ENCODE data around the gene MKRN2OS. TPM values are rescaled to one million over a fixed set of nuclear protein-coding genes. Genes with fewer than 3 reads are reported as not detected.

MKRN2OS gene
- total and polyA plus RNA-seq, 4 donors = 0.06 to 0.42 (median 0.17) TPM

DNA sequence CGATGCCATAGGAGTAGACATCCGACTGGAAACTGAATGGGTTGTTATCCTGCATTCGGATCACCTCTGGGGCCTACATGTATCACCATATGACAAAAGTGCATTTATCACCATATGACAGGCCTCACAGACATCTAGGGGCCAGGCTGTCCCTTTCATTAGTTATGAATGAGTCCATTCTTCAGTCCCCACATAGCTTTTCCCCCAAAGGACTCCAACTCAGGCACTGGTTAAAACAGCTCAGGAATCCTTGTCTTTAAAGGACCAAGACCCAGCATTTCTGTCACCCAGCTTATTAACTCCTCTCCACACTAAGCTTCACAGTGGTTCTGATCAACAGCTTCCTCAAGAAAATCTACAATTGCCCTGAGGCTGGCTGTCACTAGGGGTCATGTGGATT, 39.9 kb upstream of the MKRN2OS start:
- WGBS = 91% methylated on average over 3 of the region's 3 CpGs
- Histone ChIP-seq H3K4me3 (ENCODE audit: low read depth in 1 of 3, low read length in 3 of 3) (no peak overlapping the region), H3K27ac (ENCODE audit: low read depth in 1 of 2, low read length in 2 of 2) (no peak overlapping the region), H3K9ac (ENCODE audit: low read depth in 1 of 2, low read length in 2 of 2) (no peak overlapping the region), H3K27me3 (ENCODE audit: control insufficient read depth in 4 of 4, insufficient read depth in 4 of 4, low read length in 3 of 4) (no peaks in the 10 kb centered on the region), H3K4me1 (ENCODE audit: control insufficient read depth in 4 of 4, insufficient read depth in 4 of 4, low read length in 3 of 4) (peaks cover 0 to 8% (median 4%) of the 10 kb centered on the region in 4 donors), H3K9me3 (ENCODE audit: control insufficient read depth in 4 of 4, low read length in 3 of 4) (no peaks in the 10 kb centered on the region), H3K36me3 (ENCODE audit: control insufficient read depth in 4 of 4, insufficient read depth in 3 of 4, low read depth in 1 of 4, low read length in 3 of 4) (peaks cover 14 to 81% (median 58%) of the 10 kb centered on the region in 4 donors)
- no peak for DNase-seq (ENCODE audit: low spot score)
- TF ChIP-seq YY1 (IDR thresholded peaks at IDR 0.05) (no peak), FOXA1 (IDR thresholded peaks at IDR 0.05) (no peak), FOXA2 (IDR thresholded peaks at IDR 0.05) (no peak), RXRA (IDR thresholded peaks at IDR 0.05) (no peak), HNF4G (IDR thresholded peaks at IDR 0.05) (no peak), GABPA (IDR thresholded peaks at IDR 0.05 in 1 of 2, conservative IDR thresholded peaks at IDR 0.05 in 1 of 2) (no peak)
- TF ChIP-seq, protein P1, sequence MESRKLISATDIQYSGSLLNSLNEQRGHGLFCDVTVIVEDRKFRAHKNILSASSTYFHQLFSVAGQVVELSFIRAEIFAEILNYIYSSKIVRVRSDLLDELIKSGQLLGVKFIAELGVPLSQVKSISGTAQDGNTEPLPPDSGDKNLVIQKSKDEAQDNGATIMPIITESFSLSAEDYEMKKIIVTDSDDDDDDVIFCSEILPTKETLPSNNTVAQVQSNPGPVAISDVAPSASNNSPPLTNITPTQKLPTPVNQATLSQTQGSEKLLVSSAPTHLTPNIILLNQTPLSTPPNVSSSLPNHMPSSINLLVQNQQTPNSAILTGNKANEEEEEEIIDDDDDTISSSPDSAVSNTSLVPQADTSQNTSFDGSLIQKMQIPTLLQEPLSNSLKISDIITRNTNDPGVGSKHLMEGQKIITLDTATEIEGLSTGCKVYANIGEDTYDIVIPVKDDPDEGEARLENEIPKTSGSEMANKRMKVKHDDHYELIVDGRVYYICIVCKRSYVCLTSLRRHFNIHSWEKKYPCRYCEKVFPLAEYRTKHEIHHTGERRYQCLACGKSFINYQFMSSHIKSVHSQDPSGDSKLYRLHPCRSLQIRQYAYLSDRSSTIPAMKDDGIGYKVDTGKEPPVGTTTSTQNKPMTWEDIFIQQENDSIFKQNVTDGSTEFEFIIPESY (IDR thresholded peaks at IDR 0.05) = no peak
- TF ChIP-seq, protein P2, sequence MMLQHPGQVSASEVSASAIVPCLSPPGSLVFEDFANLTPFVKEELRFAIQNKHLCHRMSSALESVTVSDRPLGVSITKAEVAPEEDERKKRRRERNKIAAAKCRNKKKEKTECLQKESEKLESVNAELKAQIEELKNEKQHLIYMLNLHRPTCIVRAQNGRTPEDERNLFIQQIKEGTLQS (IDR thresholded peaks at IDR 0.05) = no peak

DNA sequence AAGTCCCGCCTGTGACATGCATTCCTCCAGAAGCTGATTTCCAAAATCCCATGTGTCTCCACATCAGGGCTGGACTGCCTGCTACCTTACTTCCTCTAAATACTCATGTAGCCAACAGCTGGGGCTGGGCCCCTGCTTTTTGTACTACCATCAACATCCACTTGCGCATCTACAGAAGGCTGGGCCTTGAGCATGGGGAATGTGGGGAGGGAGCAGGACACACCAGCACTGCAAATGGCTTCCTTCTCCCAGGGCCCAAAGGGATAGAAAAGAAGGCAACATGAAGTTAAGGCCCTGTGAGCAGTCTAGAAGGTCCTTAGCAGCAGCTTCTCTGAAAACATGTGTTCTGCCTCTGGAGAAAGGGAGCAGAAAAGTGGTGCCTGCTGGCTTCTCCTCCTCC, 38.8 kb upstream of the MKRN2OS start:
- H3K36me3 ChIP-seq (ENCODE audit: control insufficient read depth in 4 of 4, insufficient read depth in 3 of 4, low read depth in 1 of 4, low read length in 3 of 4) = peaks cover 17 to 77% (median 56%) of the 10 kb centered on the region in 4 donors
- TF ChIP-seq YY1 (IDR thresholded peaks at IDR 0.05) (no peak), HNF4G (IDR thresholded peaks at IDR 0.05) (no peak), HNF4A (conservative IDR thresholded peaks at IDR 0.05) (no peak), GABPA (IDR thresholded peaks at IDR 0.05 in 1 of 2, conservative IDR thresholded peaks at IDR 0.05 in 1 of 2) (no peak), SP1 (IDR thresholded peaks at IDR 0.05) (no peak), RAD21 (IDR thresholded peaks at IDR 0.05) (no peak), FOXA2 (IDR thresholded peaks at IDR 0.05) (no peak), JUND (IDR thresholded peaks at IDR 0.05) (no peak), TAF1 (conservative IDR thresholded peaks at IDR 0.05) (no peak), FOXA1 (IDR thresholded peaks at IDR 0.05) (no peak), EGR1 (IDR thresholded peaks at IDR 0.05; ENCODE audit: low read depth in 2 of 2) (no peak)
- TF ChIP-seq, protein P2 (IDR thresholded peaks at IDR 0.05) = no peak
- TF ChIP-seq, protein P3, sequence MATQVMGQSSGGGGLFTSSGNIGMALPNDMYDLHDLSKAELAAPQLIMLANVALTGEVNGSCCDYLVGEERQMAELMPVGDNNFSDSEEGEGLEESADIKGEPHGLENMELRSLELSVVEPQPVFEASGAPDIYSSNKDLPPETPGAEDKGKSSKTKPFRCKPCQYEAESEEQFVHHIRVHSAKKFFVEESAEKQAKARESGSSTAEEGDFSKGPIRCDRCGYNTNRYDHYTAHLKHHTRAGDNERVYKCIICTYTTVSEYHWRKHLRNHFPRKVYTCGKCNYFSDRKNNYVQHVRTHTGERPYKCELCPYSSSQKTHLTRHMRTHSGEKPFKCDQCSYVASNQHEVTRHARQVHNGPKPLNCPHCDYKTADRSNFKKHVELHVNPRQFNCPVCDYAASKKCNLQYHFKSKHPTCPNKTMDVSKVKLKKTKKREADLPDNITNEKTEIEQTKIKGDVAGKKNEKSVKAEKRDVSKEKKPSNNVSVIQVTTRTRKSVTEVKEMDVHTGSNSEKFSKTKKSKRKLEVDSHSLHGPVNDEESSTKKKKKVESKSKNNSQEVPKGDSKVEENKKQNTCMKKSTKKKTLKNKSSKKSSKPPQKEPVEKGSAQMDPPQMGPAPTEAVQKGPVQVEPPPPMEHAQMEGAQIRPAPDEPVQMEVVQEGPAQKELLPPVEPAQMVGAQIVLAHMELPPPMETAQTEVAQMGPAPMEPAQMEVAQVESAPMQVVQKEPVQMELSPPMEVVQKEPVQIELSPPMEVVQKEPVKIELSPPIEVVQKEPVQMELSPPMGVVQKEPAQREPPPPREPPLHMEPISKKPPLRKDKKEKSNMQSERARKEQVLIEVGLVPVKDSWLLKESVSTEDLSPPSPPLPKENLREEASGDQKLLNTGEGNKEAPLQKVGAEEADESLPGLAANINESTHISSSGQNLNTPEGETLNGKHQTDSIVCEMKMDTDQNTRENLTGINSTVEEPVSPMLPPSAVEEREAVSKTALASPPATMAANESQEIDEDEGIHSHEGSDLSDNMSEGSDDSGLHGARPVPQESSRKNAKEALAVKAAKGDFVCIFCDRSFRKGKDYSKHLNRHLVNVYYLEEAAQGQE (IDR thresholded peaks at IDR 0.05) = no peak
- TF ChIP-seq, protein P1 (IDR thresholded peaks at IDR 0.05) = no peak
- TF ChIP-seq, protein P4, sequence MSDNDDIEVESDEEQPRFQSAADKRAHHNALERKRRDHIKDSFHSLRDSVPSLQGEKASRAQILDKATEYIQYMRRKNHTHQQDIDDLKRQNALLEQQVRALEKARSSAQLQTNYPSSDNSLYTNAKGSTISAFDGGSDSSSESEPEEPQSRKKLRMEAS (IDR thresholded peaks at IDR 0.05) = no peak
- H3K9ac ChIP-seq (ENCODE audit: low read depth in 1 of 2, low read length in 2 of 2) = no peak overlapping the region
- no peak overlapping the region for H3K4me3 ChIP-seq (ENCODE audit: low read depth in 1 of 3, low read length in 3 of 3)
- H3K27ac ChIP-seq (ENCODE audit: low read depth in 1 of 2, low read length in 2 of 2) = no peak overlapping the region
- no peaks in the 10 kb centered on the region for H3K9me3 ChIP-seq (ENCODE audit: control insufficient read depth in 4 of 4, low read length in 3 of 4)
- 99% methylated on average over 2 of the region's 2 CpGs for WGBS
- H3K4me1 ChIP-seq (ENCODE audit: control insufficient read depth in 4 of 4, insufficient read depth in 4 of 4, low read length in 3 of 4) = peaks cover 0 to 8% (median 4%) of the 10 kb centered on the region in 4 donors
- no peak for DNase-seq (ENCODE audit: low spot score)
- H3K27me3 ChIP-seq (ENCODE audit: control insufficient read depth in 4 of 4, insufficient read depth in 4 of 4, low read length in 3 of 4) = no peaks in the 10 kb centered on the region

Data from liver (tissue), 9 donors.